GM21423 (cell line): ENCODE results near the gene FOXQ1.
"Not testable (repeated sequence)": the region's sequence is repeated elsewhere in the genome, so short reads cannot be mapped to it uniquely, and the experiment has no call there.

ENCODE experiments used
- ATAC-seq: cut with Tn5 transposase; IDR thresholded peaks from one replicate; pipeline ENCODE4 v1.9.1; 2021; ENCODE audit warnings: mild to moderate bottlenecking, moderate library complexity; ENCODE audit not compliant: unreplicated experiment

The FOXQ1 gene

DNA sequence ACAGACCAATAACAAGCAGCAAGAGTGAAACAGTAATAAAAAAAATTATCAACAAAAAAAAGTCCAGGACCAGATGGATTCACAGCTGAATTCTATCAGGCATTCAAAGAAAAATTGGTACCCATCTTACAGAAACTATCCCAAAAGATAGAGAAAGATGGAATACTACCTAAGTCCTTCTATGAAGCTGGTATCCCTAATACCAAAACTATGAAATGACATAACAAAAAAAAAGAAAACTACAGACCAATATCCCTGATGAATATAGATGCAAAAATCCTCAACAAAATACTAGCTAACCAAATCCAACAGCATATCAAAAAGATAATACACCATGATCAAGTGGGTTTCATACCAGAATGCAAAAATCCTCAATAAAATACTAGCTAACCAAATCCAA is 43.2 kb downstream of the FOXQ1 start:
- ATAC-seq: not testable (repeated sequence)

DNA sequence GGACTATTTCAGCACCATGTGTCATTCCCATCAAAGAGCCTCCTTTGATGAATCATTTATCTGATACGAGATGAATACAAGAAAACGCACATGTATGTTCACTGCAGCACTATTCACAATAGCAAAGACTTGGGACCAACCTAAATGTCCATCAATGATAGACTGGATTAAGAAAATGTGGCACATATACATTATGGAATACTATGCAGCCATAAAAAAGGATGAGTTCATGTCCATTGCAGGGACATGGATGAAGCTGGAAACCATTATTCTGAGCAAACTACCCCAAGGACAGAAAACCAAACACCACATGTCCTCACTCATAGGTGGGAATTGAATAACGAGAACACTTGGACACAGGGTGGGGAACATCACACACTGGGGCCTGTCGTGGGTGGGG is 49.8 kb downstream of the FOXQ1 start:
- ATAC-seq: not testable (repeated sequence)

DNA sequence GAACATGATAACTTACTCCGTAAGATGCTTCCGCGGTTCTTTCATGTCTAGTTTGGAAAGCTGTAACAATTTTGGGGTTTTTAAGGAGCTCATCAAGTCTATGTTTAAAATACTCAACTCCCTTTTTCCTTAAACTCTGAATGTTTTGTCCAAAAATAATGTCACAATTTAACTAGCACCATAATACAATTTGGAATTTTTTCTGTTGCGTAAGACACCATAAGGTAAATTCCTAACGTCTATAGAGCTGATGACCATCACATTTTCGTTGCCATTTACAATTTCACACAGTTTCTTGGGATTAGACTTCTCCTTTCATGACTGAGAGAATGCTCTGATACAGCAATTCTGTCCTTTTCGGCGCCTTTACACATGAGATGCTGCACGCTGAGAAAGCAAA is 50.7 kb downstream of the FOXQ1 start:
- ATAC-seq: no peak

DNA sequence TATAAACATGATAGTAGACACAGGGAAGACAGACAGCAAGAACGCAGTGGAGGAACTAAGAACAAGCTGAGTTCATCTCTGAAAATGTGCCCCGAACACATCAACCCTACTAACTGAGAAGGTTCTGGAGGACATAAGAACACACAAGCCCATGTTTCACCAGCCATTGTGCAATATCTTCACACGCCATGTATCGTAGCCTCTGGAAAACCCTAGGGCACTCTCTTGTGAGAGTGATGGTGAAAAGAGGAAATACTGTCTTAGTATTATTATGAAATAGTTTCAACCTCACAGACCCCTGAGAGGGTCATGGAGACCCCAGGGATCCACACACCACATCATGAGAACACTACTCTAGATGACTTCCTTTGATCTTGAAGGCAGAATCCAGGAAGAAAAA is 51.4 kb downstream of the FOXQ1 start:
- ATAC-seq: no peak

DNA sequence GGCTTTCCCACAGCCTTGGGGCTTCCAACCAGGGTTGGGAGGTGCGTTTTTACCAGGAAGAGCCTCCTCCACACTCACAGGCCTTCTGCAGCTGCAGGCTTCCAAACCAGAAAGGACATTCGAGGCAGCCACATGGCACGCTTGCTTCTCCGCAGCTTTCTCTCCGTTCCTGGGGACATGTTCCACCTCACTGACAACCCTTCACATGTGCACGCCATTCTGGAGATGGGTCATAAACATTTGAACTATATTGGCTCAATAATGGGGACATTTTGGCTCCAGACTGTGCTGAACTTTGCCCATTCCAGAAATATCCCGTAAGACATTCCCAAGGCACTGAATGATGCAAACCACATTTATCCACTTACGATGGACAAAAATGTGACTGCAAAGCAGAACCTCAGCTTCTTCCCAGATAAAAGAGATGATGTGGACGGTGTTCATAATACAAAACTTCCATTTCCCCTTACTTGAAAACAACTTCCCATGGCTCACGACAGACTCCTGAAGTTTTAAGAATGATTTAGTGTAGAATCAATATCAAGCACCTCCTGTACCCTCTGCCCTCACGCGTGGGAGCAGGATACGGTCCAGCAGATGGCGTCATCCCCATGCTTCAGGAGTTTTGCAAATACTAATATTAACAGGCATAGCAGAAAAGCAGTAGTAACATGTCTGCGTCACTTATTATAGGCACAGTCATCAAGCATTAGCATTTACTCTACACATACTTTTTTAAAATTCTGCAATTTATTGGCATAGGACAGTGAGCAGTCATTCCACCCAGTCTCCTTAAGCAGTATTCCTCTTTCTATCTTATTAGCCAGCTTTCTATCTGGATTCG is 52.1 kb downstream of the FOXQ1 start:
- no peak for ATAC-seq
